ENCODE measurements around the gene SLC6A11. TPM values are rescaled to one million over a fixed set of nuclear protein-coding genes. Genes with fewer than 3 reads are reported as not detected.

Gene SLC6A11
- total RNA-seq = not detected in 2 replicates

GRCh38 chr3:10816019-10816862 lies at the start of gene SLC6A11:
TSS of gene SLC6A11 (plus strand) at chr3:10816228. CDS start at chr3:10816266, 38 bp downstream.
- DNase-seq (ENCODE audit: low read depth) = no peak
- H3K4me3 ChIP-seq (ENCODE audit: low read depth, low read length) = no peak within 1 kb of the TSS
- no peak for TF ChIP-seq CTCF (conservative IDR thresholded peaks at IDR 0.05; ENCODE audit: low read depth, low read length)

- no peak for TF ChIP-seq CTCF (conservative IDR thresholded peaks at IDR 0.05; ENCODE audit: low read depth, low read length)
- DNase-seq (ENCODE audit: low read depth) = no peak
Observed at GRCh38 chr3:10768708-10769394, 47.2 kb upstream of the SLC6A11 start.

GRCh38 chr3:10770547-10770946 lies 45.5 kb upstream of the SLC6A11 start:
- no peak for DNase-seq (ENCODE audit: low read depth)
- H3K4me3 ChIP-seq (ENCODE audit: low read depth, low read length) = no peak overlapping the region
- TF ChIP-seq CTCF (conservative IDR thresholded peaks at IDR 0.05; ENCODE audit: low read depth, low read length) = no peak

More at GRCh38 chr3:10768708-10769394, 47.2 kb upstream of the SLC6A11 start:
- H3K4me3 ChIP-seq (ENCODE audit: low read depth, low read length) = no peak overlapping the region

GRCh38 chr3:10770981-10771380 lies 45.0 kb upstream of the SLC6A11 start:
- DNase-seq (ENCODE audit: low read depth) = no peak
- TF ChIP-seq CTCF (conservative IDR thresholded peaks at IDR 0.05; ENCODE audit: low read depth, low read length) = no peak

GRCh38 chr3:10771486-10772270 lies 44.4 kb upstream of the SLC6A11 start:
- H3K4me3 ChIP-seq (ENCODE audit: low read depth, low read length) = no peak overlapping the region
- TF ChIP-seq CTCF (conservative IDR thresholded peaks at IDR 0.05; ENCODE audit: low read depth, low read length) = no peak
- DNase-seq (ENCODE audit: low read depth) = no peak

More at GRCh38 chr3:10770981-10771380, 45.0 kb upstream of the SLC6A11 start:
- H3K4me3 ChIP-seq (ENCODE audit: low read depth, low read length) = no peak overlapping the region

- H3K4me3 ChIP-seq (ENCODE audit: low read depth, low read length) = no peak overlapping the region
- TF ChIP-seq CTCF (conservative IDR thresholded peaks at IDR 0.05; ENCODE audit: low read depth, low read length) = peak; percentile 39
- DNase-seq (ENCODE audit: low read depth) = no peak
Observed at GRCh38 chr3:10772271-10773161, 43.5 kb upstream of the SLC6A11 start.

Measured in epithelial cell of proximal tubule (primary cell).